Smooth muscle cell (in vitro differentiated cells): ENCODE measurements around the gene PCDHGB5. TPM values are rescaled to one million over a fixed set of nuclear protein-coding genes. Genes with fewer than 3 reads are reported as not detected.

ENCODE experiments used
- DNase-seq: peaks from one replicate; lab custom pipeline; 2025; ENCODE audit not compliant: unreplicated experiment; lab: John Stamatoyannopoulos, UW
- H2AFZ ChIP-seq: fragments of 200-600 bp; sonication (generic); 2 replicates; pipeline ENCODE4 v1.6.0; 2016; ENCODE audit warnings: antibody characterized with exemption, low read depth, mild to moderate bottlenecking
- H3F3A ChIP-seq: fragments of 200-600 bp; sonication (generic); 2 replicates; pipeline ENCODE4 v1.6.0; 2017; ENCODE audit warnings: antibody characterized with exemption, low read depth
- H3K27ac ChIP-seq: fragments of 200-600 bp; sonication (generic); 2 replicates; pipeline ENCODE4 v1.5.1; 2016; ENCODE audit warnings: low read depth, mild to moderate bottlenecking
- H3K27me3 ChIP-seq: fragments of 200-600 bp; sonication (generic); 2 replicates; pipeline ENCODE4 v1.6.1; 2016; ENCODE audit warnings: low read depth, mild to moderate bottlenecking
- H3K36me3 ChIP-seq: fragments of 200-600 bp; sonication (generic); 2 replicates; pipeline ENCODE4 v1.5.1; 2016; ENCODE audit warnings: low read depth
- H3K4me1 ChIP-seq: fragments of 200-600 bp; sonication (generic); 2 replicates; pipeline ENCODE4 v1.5.1; 2016; ENCODE audit warnings: low read depth
- H3K4me2 ChIP-seq: fragments of 200-600 bp; sonication (generic); 2 replicates; pipeline ENCODE4 v1.6.0; 2016; ENCODE audit warnings: mild to moderate bottlenecking
- H3K4me3 ChIP-seq: fragments of 200-600 bp; sonication (generic); 2 replicates; pipeline ENCODE4 v1.5.1; 2016; ENCODE audit warnings: mild to moderate bottlenecking
- H3K79me2 ChIP-seq: fragments of 200-600 bp; sonication (generic); 2 replicates; pipeline ENCODE4 v1.6.0; 2016; ENCODE audit warnings: low read depth, mild to moderate bottlenecking
- H3K9ac ChIP-seq: fragments of 200-600 bp; sonication (generic); 2 replicates; pipeline ENCODE4 v1.6.0; 2016; ENCODE audit warnings: low read depth
- H3K9me3 ChIP-seq: fragments of 200-600 bp; sonication (generic); replicated peaks from 2 replicates; pipeline ENCODE4 v1.5.1; 2016; ENCODE audit warnings: low read depth
- H4K20me1 ChIP-seq: fragments of 200-600 bp; sonication (generic); 2 replicates; pipeline ENCODE4 v1.6.0; 2016; ENCODE audit warnings: low read depth
- WGBS: methylation state at CpG from one replicate; pipeline ENCODE4 v1.1.7; 2016; ENCODE audit warnings: low lambda C conversion rate; 5-methylcytosine and 5-hydroxymethylcytosine counted together
- polyA plus RNA-seq: library from polyadenylated mRNA; unstranded; fragments of >200 nt; fragmentation: Nextera tagmentation; extraction: Ambion mirVana; gene quantifications from 2 replicates; pipeline ENCODE4 v1.2.1, GENCODE V29; 2016
- total RNA-seq: library from RNA; depleted of rRNA; stranded (reverse); fragments of >200 nt; gene quantifications from 2 replicates; pipeline ENCODE4 v1.2.3, GENCODE V29; 2014
- TF ChIP-seq, protein P1 (sequence below): fragments of 200-600 bp; sonication (generic); IDR thresholded peaks from 2 replicates; pipeline ENCODE4 v1.5.1; 2017; ENCODE audit warnings: borderline replicate concordance, mild to moderate bottlenecking, antibody characterized with exemption; ENCODE audit not compliant: insufficient read depth, poor library complexity, severe bottlenecking

PCDHGB5 gene
- total and polyA plus RNA-seq, 2 experiments from 2014 or later: 3.3 to 4.2 TPM

DNA sequence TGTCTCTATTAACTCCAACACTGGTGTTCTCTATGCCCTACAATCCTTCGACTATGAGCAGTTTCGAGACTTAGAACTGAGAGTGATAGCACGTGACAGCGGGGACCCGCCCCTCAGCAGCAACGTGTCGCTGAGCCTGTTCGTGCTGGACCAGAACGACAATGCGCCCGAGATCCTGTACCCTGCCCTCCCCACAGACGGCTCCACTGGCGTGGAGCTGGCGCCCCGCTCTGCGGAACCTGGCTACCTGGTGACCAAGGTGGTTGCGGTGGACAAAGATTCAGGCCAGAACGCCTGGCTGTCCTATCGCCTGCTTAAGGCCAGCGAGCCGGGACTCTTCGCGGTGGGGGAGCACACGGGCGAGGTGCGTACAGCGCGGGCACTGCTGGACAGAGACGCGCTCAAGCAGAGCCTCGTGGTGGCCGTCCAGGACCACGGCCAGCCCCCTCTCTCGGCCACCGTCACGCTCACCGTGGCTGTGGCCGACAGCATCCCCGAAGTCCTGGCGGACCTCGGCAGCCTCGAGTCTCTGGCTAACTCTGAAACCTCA lies 25.1 kb downstream of the PCDHGB5 start:
- peaks cover 63% of the 10 kb centered on the region for H3K9me3 ChIP-seq

DNA sequence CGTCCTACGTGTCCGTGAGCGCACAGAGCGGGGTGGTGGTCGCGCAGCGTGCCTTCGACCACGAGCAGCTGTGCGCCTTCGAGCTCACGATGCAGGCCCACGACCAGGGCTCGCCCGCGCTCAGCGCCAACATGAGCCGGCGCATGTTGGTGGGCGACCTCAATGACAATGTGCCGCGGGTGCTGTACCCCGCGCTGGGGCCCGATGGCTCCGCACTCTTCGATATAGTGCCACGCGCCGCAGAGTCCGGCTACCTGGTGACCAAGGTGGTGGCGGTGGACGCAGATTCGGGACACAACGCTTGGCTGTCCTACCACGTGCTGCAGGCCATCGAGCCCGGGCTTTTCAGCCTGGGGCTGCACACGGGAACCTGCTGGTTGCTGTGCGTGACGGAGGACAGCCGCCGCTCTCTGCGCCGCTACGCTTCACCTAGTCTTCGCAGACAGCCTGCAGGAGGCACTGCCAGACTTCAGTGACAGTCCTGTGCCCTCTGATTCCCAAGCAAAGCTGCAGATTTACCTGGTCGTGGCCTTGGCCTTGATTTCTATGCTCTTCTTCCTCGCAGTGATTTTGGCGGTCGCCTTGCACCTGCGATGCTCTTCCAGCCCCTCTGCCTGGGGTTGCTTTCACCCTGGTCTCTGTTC lies 30.2 kb downstream of the PCDHGB5 start:
- no peak for DNase-seq
- H2AFZ ChIP-seq: no peak overlapping the region
- H4K20me1 ChIP-seq: no peaks in the 10 kb centered on the region
- no peaks in the 10 kb centered on the region for H3K27me3 ChIP-seq
- H3K9me3 ChIP-seq: peaks cover 61% of the 10 kb centered on the region
- H3K27ac ChIP-seq: no peak overlapping the region
- WGBS: 98% methylated on average over 53 of the region's 53 CpGs
- H3K36me3 ChIP-seq: peaks cover 60% of the 10 kb centered on the region
- no peak overlapping the region for H3K9ac ChIP-seq
- no peaks in the 10 kb centered on the region for H3F3A ChIP-seq
- peaks cover 37% of the 10 kb centered on the region for H3K79me2 ChIP-seq
- TF ChIP-seq, protein P1, sequence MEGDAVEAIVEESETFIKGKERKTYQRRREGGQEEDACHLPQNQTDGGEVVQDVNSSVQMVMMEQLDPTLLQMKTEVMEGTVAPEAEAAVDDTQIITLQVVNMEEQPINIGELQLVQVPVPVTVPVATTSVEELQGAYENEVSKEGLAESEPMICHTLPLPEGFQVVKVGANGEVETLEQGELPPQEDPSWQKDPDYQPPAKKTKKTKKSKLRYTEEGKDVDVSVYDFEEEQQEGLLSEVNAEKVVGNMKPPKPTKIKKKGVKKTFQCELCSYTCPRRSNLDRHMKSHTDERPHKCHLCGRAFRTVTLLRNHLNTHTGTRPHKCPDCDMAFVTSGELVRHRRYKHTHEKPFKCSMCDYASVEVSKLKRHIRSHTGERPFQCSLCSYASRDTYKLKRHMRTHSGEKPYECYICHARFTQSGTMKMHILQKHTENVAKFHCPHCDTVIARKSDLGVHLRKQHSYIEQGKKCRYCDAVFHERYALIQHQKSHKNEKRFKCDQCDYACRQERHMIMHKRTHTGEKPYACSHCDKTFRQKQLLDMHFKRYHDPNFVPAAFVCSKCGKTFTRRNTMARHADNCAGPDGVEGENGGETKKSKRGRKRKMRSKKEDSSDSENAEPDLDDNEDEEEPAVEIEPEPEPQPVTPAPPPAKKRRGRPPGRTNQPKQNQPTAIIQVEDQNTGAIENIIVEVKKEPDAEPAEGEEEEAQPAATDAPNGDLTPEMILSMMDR: no peak
- no peak overlapping the region for H3K4me2 ChIP-seq
- H3K4me3 ChIP-seq: no peak overlapping the region
- no peaks in the 10 kb centered on the region for H3K4me1 ChIP-seq

More for the DNA sequence above, 25.1 kb downstream of the PCDHGB5 start:
- Histone ChIP-seq H3K9ac (no peak overlapping the region), H3F3A (peaks cover 5% of the 10 kb centered on the region), H3K27me3 (no peaks in the 10 kb centered on the region), H4K20me1 (no peaks in the 10 kb centered on the region), H2AFZ (no peak overlapping the region), H3K4me3 (no peak overlapping the region), H3K27ac (no peak overlapping the region), H3K4me2 (no peak overlapping the region), H3K79me2 (peaks cover 67% of the 10 kb centered on the region), H3K36me3 (peaks cover 64% of the 10 kb centered on the region), H3K4me1 (no peaks in the 10 kb centered on the region)
- DNase-seq: no peak
- 97% methylated on average over 31 of the region's 42 CpGs for WGBS
- TF ChIP-seq, protein P1: no peak

DNA sequence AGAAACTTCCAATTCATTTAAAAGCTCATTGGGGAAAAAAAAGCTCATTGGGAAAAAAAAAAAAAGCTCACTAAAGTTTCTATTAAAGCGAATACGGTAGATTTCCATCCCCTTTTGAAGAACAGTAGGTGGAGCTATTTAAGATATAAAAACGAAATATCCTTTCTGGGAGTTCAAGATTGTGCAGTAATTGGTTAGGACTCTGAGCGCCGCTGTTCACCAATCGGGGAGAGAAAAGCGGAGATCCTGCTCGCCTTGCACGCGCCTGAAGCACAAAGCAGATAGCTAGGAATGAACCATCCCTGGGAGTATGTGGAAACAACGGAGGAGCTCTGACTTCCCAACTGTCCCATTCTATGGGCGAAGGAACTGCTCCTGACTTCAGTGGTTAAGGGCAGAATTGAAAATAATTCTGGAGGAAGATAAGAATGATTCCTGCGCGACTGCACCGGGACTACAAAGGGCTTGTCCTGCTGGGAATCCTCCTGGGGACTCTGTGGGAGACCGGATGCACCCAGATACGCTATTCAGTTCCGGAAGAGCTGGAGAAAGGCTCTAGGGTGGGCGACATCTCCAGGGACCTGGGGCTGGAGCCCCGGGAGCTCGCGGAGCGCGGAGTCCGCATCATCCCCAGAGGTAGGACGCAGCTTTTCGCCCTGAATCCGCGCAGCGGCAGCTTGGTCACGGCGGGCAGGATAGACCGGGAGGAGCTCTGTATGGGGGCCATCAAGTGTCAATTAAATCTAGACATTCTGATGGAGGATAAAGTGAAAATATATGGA lies 32.8 kb downstream of the PCDHGB5 start, which contains the start of gene PCDHGA12:
Gene PCDHGA12 (plus strand): TSS at position 176 of the 782 bp plus-strand sequence. CDS start 253 bp downstream, at position 429.
- 96% methylated on average over 33 of the region's 33 CpGs for WGBS
- Histone ChIP-seq H3K27ac (no peak within 1 kb of the TSS), H3K27me3 (no peaks in the 10 kb centered on the region), H3K79me2 (peaks cover 22% of the 10 kb centered on the region), H3K36me3 (peaks cover 40% of the 10 kb centered on the region), H3K4me2 (no peak within 1 kb of the TSS), H3K4me3 (peak within 1 kb of the TSS; percentile 8), H3F3A (no peaks in the 10 kb centered on the region), H2AFZ (no peak within 1 kb of the TSS), H3K9me3 (peaks cover 42% of the 10 kb centered on the region), H3K9ac (no peak within 1 kb of the TSS), H4K20me1 (no peaks in the 10 kb centered on the region), H3K4me1 (no peaks in the 10 kb centered on the region)
- no peak for DNase-seq
- TF ChIP-seq, protein P1: no peak
